GM18951 (cell line): ENCODE measurements around the gene MEGF10.

Source experiments
- POLR2A ChIP-seq: IDR thresholded peaks from 4 replicates; pipeline ENCODE4 v1.6.1; 2011; ENCODE audit warnings: mild to moderate bottlenecking; ENCODE audit not compliant: insufficient read length, insufficient read depth; ENCODE audit errors: extremely low read depth
- in situ Hi-C: fragments of 300-500 bp; cut with MboI; formaldehyde crosslinking; loops from one replicate; pipeline ENCODE4 v1.12.0; 2022; ENCODE audit warnings: low sequenced_read_pairs, mixed read lengths, inconsistent platforms; ENCODE audit not compliant: unreplicated experiment

Gene MEGF10

DNA sequence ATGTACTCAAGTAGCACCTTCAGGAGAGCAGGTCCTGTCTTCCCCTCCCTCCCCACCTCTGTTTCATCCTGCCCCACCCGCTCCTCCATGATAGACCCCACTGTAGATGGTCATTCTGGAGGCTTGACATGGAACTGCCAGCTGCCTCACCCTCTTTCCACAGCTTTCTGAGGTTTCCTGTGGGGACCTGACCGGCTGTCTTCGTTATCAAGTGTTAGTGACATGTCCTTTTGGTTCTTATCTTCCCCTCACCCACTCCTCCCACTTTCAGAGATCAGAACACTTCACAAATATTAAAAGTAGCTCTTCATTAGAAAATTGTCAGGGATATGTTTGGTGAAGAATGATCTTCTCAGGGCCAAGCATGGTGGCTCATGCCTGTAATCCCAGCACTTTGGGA, 52.7 kb downstream of the MEGF10 start:
- in situ Hi-C loops: no loop called here
- no peak for TF ChIP-seq POLR2A

DNA sequence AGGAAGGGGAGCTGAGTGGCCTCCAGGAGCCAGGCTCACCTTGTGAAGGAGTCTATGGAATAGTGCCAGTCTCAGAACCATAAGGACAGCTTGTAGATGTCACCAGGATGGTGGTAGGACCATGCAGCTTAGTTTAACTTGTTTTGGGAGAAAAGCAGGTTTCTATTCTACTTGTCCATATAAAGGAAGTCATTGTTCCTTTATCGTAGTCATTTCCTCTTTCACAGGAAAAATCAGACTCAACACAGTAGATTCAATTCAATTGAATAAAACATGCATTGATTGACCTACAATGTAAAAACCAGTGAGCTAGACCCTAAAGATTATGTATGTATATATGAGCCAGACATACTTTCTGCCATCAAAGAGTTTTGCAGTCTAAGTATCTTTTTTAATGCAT, 53.3 kb downstream of the MEGF10 start:
- no peak for TF ChIP-seq POLR2A
- in situ Hi-C loops: no loop called here

DNA sequence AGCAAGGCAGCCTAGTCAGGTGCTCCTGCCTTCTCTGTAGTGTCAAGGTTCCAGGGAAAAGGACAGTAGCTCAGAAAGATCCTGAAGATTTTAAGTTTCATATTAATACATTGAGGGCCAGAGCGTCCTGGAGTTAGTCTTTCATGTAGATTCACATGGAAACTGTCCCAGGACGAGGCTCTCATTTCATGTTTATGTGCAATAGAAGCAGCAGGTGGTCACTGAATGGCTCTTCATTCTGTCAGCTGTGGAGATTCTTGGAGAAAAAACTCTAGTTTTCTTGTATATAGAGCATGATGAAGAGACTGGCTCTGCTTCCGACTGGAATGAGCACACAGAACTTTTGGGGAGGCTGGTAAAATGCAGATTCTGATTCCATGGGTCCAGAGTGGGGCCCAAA, 54.3 kb downstream of the MEGF10 start:
- no peak for TF ChIP-seq POLR2A

DNA sequence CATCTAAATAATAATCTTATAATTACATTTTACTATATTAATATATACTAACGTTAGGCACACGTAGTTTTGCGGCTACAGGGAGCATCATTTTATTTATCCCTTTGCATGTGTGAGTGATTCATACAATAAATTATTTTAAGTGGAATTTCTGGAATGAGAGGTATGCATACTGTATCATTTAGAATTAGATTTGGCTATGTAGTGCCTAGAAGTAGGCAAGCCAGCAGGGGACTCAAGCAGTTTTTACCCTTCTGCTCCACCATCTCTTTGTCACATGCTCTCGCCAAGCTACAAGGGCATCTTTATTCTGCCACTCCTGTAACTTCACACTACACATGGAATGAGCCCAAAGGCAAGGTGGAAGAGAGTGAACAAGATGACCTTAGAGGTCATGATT, 60.8 kb downstream of the MEGF10 start:
- TF ChIP-seq POLR2A: no peak
- in situ Hi-C loops: no loop called here

More for the DNA sequence above, 54.3 kb downstream of the MEGF10 start:
- in situ Hi-C loops: no loop called here

DNA sequence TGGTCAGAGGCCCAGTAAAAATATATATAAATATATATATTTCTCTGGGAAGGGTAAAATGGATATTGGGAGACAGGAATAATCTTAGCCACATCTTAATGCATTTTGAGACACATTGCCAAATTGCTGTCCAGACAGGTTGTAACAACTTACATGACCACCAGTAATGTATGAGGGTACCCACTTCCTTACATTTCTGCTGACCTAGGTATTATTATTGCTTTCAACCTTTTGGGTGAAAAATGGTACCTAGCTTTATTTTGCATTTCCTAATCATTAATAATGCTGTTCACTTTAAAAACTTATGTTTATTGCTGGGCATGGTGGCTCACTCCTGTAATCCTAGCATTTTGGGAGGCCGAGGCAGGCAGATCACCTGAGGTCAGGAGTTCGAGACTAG, 61.5 kb downstream of the MEGF10 start:
- in situ Hi-C loops: no loop called here
- TF ChIP-seq POLR2A: no peak

DNA sequence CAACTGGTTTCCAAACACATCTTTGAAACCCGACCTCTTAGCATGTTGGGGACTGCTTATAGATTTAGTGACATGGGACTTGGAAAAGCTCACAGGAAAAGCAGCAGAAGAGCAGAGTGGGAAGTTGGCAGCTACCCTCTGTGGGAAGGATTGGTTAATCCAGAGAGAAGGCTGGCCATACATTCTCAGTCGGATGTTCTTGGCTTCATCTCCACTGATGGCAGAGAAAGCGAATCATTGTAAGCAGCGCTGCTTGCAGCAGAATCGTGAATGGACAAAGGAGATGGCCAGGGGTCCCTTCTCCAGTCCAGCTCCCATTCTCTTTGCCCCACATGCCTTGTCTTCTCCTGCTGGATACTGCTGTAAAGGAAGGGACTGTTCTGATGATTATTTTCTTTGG, 62.7 kb downstream of the MEGF10 start:
- TF ChIP-seq POLR2A: no peak

DNA sequence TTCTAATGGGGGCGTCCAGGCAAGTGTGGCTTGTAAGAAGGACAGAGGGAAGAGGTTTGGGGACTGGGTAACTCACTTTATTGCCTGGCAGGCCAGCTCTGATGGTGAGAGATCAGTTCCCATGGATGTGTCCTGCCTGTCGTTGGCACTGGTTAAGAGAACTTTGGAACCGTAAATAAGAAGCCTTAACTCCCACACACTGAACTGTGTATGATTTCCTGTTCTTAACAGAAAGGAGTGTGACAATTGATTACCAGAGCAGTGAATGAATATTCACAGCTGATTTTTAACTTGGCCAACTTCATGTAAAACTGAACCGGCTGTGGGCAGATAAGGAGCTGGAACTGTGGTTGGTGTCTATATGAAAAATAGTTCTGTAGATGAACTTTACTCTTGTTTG, 63.2 kb downstream of the MEGF10 start:
- TF ChIP-seq POLR2A: no peak
- in situ Hi-C loops: no loop called here

More for the DNA sequence above, 62.7 kb downstream of the MEGF10 start:
- in situ Hi-C loops: no loop called here

DNA sequence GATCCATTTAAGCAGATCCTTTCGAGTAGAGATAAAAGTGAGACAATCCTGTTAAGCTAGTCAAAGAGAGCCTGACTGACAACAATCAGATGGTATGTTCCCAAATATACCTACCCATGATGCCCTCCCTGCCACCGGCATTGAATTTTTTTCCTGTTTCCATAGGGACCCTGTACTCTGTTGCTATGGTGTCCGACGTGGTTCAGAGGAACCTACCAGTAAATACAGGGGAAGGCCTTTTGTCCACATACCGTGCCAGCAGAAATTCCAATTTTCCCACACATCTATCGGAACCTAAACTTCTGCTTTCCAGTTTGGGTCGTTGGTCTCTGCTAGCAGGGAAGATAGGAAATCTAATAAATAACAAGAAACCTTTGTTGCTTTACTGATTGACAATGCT, 64.7 kb downstream of the MEGF10 start:
- in situ Hi-C loops: no loop called here
- TF ChIP-seq POLR2A: no peak

DNA sequence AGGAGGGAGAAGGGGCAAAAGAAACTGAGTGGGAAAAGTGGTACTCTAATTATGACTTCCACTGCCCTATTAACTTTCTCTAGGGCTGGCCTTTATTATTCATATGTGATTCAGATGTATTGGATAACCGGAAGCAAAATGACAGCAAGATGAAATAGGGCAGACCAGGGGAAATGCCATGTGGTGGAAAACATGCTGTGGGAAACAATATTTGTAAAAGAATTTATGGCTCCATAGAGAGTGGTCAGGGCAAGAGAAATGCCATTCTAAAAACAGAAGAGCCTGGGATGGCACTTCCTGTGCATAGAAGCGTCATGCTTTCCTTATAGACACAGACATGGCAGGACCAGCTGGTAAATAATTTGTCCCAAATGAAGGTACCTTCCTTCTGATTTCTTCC, 67.7 kb downstream of the MEGF10 start:
- no peak for TF ChIP-seq POLR2A
- in situ Hi-C loops: no loop called here

DNA sequence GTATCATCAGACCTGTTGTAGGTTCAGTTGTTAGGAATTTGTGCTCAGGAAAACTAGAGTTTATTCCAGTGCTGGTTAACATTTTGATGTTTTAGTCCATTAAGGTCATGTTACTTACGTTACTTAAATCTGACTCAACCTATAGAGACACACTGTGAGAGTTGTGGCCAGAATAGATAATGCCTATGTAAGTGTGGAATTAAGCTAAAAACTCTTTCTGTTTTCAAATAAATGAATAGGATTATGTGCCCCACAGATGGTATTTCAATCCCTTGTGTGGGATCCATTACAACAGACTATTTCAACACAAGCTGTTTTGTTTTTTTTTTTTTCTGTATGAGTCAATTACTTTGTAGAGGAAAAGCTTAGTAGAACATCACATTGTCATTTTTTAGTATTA, 68.1 kb downstream of the MEGF10 start:
- no peak for TF ChIP-seq POLR2A
- in situ Hi-C loops: no loop called here

DNA sequence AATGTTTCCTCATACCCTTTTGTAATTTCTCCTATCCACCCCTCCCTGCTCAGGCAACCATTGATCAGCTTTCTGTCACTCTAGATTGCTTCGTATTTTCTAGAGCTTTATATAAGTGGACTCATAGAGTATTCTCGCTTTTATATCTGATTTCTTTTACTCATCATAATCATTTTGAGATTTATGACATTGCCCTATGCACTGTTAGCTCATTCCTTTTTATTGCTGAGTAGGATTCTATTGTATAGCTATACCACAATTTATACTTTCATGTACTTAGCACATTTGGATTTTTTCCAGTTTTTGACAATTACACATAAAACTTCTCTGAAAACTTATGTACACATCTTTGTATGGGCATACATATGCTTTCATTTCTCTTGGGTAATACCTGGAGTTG, 68.9 kb downstream of the MEGF10 start:
- no peak for TF ChIP-seq POLR2A

DNA sequence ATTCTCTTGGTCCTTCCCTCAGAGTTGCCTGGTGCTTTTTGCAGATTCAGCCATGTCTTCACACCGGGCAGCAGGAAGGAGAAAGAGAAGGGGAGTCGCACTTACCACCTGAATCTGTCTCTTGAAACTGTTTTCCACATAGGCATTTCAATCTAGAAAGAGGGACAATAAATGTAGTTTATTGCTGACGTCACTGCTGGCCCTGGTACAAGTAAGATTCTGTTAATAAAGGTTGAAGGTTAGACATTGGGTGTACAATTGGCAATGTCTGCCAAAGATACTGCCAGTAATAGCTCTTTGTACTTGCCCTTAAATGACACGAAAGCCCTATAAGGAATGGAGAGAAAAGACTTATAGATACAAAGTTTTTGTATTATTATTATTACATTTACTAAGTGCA, 72.8 kb downstream of the MEGF10 start:
- TF ChIP-seq POLR2A: no peak
- in situ Hi-C loops: no loop called here

More for the DNA sequence above, 68.9 kb downstream of the MEGF10 start:
- in situ Hi-C loops: no loop called here

DNA sequence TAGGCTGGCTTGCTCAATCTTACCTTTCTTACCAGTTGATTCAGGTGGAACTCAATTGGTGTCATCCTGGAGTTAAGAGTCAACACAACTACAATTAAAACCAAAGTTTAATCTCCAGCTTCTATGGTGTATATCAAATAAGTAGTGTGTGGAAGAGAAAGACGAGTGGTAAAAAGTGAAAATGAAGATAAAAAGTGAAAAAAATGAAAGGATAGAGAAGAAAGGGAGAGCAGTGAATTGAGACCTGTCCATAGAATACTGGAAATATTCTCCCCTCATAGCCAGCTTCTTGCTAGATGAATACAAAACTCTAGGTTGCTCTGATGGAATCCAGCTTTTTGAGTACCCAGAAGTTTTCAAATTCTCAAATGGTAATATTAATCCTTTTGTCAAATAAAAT, 76.4 kb downstream of the MEGF10 start:
- in situ Hi-C loops: no loop called here
- no peak for TF ChIP-seq POLR2A

DNA sequence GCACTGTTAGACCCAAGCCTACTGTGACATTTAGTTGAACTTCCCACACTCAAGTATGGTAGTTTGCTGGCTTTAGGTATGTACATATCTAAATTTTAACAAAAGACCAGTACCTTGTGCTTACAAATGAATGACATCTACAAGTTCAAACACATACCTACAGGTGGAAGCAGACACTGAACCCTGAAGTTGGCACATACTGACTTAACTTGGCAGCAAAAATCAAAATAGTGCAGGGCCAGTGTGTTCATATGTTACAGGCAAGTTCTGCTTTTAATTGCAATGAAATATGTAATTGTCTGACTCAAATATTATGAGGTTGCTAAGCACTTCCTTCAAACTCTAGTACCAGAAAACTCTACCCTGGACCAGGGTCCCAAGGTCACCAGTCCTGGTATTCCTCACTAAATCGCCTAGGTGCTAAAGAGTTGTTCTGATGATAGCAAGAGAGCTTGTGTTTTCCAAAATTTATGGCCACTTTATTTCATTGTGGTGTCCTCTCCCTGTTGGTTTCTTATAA, 77.4 kb downstream of the MEGF10 start:
- in situ Hi-C loops: no loop called here

DNA sequence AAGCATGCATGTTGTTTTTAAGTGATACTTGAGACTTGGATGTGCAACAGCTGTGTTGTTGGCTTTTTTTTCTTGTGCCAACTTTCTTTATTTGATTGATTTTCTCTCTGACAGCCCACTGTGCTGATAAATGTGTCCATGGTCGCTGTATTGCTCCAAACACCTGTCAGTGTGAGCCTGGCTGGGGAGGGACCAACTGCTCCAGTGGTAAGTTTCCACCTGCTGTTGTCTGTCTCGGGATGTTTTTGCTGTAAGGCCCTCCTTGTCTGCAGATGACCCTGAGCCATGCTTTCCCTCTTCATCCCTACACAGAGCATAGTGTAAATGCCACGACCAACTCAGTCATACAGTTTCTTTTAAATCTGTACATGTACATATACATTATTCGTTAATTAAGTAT, 79.2 kb downstream of the MEGF10 start:
- in situ Hi-C loops: no loop called here
- no peak for TF ChIP-seq POLR2A

More for the DNA sequence above, 77.4 kb downstream of the MEGF10 start:
- TF ChIP-seq POLR2A: no peak
